ENCODE data around the gene PARP8. TPM values are rescaled to one million over a fixed set of nuclear protein-coding genes. Genes with fewer than 3 reads are reported as not detected.
"Not testable (repeated sequence)": the region's sequence is repeated elsewhere in the genome, so short reads cannot be mapped to it uniquely, and the experiment has no call there.

Gene PARP8
- total RNA-seq, 1 donor from 2014 or later: 3.8 TPM

DNA sequence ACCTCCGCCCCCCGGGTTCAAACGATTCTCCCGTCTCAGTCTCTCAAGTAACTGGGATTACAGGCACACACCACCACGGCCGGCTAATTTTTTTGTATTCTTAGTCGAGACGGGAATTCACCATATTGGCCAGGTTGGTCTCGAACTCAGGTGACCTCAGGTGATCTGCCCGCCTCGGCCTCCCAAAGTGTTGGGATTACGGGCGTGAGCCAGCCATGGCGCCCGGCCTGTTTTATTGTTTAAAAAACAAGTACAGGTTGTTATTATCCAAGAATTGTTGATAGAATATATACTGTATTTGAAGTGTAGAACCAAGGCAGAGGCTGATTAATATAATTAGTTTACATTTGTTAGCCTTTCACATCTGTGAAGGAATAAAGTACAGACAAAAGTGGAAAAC is 8.9 kb downstream of the PARP8 start:
- DNase-seq (ENCODE audit: low read depth): no peak

- not testable (repeated sequence) for DNase-seq (ENCODE audit: low read depth)
Observed at GRCh38 chr5:50679554-50679953, 13.1 kb downstream of the PARP8 start.

DNA sequence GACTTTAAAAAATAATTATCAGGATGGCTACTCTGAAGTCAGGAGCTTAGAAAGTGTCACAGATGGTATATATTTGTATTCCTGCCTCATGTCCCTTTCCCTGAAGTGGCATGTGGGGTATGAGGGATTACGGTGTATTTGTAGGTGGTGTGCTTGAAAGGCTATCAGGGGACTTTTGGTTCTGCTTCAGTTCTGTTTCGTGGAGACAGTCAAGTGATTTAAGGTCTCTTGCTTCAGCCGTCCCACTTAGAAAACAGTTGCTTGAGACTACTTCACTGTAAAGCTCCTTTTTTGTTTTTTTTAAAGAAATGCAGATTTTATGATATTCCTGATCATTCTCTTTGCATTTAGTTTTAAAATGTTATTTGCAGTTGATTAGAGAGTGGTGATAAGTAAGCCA is 18.3 kb downstream of the PARP8 start:
- no peak for DNase-seq (ENCODE audit: low read depth)

DNA sequence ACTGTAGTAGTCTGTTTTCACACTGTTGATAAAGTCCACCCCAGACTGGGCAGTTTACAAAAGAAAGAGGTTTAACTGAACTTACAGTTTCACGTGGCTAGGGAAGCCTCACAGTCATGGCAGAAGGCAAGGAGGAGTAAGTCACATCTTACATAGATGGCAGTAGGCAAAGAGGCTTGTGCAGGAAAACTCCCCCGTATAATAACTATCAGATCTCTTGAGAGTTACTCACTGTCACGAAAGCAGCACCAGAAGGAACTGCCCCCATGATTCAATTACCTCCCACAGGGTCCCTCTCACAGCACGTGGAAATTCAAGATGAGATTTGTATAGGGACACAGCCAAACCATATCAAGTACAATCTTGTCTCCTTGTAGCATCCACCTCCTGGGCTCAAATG is 21.1 kb downstream of the PARP8 start:
- DNase-seq (ENCODE audit: low read depth): no peak

GRCh38 chr5:50691399-50692016 is 25.1 kb downstream of the PARP8 start:
- DNase-seq (ENCODE audit: low read depth): no peak

DNA sequence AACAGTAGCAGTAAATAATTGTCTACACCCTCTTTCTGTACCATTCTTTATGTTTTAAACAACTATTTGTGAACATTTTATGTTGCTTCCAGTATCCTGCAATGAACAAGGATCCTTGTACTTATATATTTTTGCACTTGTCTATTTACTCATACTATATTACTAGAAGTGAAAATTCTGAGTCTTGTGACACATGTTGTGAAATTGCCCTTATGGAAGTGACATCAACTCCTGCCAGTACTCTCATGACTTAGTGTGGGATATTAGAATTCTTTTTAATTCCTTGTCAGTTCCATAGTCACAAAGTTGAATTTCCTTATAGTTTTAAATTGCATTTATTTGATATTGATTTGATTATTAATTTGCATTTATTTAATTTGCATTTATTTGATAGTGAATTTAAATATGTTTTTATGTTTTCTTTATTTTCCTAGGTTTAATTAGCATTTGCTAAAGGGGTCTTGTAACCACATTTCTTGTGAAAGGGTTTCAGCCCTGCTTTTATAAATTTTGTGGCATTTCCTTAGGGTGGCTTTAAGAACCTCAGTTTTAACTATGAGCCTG is 27.7 kb downstream of the PARP8 start:
- DNase-seq (ENCODE audit: low read depth): no peak

DNA sequence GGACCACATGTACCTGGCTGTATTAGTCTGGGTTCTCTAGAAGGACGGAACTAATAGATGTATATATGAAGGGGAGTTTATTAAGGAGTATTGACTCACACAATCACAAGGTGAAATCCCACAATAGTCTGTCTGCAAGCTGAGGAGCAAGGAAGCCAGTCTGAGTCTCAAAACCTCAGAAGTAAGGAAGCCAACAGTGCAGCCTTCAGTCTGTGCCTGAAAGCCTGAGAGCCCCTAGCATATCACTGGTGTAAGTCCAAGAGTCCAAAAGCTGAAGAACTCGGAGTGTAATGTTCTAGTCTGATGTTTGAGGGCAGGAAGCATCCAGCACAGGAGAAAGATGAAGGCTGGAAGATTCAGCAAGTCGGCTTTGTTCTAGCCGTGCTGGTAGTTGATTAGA is 28.2 kb downstream of the PARP8 start:
- not testable (repeated sequence) for DNase-seq (ENCODE audit: low read depth)

GRCh38 chr5:50697739-50698138 is 31.3 kb downstream of the PARP8 start:
- DNase-seq (ENCODE audit: low read depth): no peak

GRCh38 chr5:50699737-50700136 is 33.3 kb downstream of the PARP8 start:
- no peak for DNase-seq (ENCODE audit: low read depth)

GRCh38 chr5:50700706-50701105 is 34.3 kb downstream of the PARP8 start:
- DNase-seq (ENCODE audit: low read depth): no peak

- no peak for DNase-seq (ENCODE audit: low read depth)
Observed at GRCh38 chr5:50702615-50703366, 36.4 kb downstream of the PARP8 start.

DNA sequence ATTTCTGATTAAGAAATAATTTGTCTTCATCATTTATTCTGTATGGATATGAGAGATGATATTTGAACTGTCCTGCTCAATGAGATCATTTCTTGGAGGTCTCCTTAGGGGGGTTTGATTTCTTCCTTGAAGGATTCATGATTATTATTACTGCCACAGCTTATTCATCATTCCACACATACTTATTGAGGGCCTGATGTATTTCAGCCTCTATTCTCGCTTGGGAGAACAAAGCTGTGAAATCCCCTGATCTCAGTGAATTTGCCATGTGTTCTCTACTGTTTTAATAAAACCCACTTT is 36.9 kb downstream of the PARP8 start:
- DNase-seq (ENCODE audit: low read depth): no peak

GRCh38 chr5:50704730-50705129 is 38.3 kb downstream of the PARP8 start:
- no peak for DNase-seq (ENCODE audit: low read depth)

GRCh38 chr5:50709471-50709870 is 43.0 kb downstream of the PARP8 start:
- DNase-seq (ENCODE audit: low read depth): peak; percentile 10

- no peak for DNase-seq (ENCODE audit: low read depth)
Observed at GRCh38 chr5:50710838-50711237, 44.4 kb downstream of the PARP8 start.

GRCh38 chr5:50711280-50711679 is 44.8 kb downstream of the PARP8 start:
- DNase-seq (ENCODE audit: low read depth): peak; percentile 87

DNA sequence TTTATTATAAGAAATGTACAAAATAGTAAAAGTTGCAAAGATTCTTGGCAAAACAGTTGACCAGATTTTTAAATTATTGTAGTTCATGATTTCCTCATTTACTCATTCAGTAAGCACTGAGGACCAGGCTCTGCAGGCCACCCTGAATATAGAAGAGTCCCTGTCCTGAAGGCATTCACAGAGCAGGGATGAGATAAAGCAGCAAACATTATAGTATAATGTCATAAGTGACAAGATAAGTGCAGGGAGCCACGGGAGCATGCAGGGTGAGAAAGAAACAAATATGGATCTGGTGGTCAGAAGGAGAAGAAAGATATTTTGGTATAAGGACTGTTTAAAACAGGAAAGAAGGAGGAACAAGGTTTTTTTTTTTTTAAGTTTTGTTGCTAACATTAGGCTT is 46.0 kb downstream of the PARP8 start:
- DNase-seq (ENCODE audit: low read depth): no peak

GRCh38 chr5:50715001-50715400 is 48.6 kb downstream of the PARP8 start:
- DNase-seq (ENCODE audit: low read depth): no peak

DNA sequence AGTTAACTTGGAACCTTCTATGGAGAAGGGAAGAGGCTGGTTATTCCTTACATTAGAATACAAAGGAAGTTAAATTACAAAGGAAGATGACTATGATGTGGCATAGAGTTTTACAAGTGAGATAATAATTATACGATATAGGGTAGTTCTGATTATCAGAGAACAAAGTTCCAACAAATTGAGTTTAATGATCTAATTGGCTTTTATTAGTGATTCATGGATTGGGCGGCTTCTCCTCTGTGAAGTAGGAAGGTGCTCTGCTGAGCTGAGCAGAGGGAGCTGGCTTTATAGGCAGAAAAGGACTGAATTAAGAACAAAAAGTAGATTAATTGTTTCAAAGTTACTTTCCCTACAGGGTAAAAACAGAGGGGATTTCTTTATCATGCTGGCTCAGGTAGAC is 49.7 kb downstream of the PARP8 start:
- DNase-seq (ENCODE audit: low read depth): no peak

DNA sequence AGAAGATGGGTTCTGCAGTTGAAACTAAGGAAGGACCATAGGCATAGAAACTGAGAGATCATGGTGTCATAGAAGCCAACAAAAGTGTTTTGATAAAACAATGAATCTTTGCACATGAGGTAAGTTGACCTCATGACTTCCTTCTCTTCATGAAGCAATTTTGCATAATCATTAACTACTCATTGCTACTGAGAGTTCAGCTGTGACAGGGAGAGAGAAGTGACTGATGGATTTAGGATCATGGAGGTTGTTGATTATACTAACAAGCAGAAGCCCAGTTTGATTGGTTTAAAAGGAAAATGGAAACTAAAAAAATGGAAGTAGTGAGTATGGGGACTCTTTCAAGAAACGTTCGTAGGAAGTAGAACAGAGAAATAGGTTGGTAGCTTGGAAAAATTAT is 51.2 kb downstream of the PARP8 start:
- no peak for DNase-seq (ENCODE audit: low read depth)

GRCh38 chr5:50720061-50720710 is 53.7 kb downstream of the PARP8 start:
- no peak for DNase-seq (ENCODE audit: low read depth)

DNA sequence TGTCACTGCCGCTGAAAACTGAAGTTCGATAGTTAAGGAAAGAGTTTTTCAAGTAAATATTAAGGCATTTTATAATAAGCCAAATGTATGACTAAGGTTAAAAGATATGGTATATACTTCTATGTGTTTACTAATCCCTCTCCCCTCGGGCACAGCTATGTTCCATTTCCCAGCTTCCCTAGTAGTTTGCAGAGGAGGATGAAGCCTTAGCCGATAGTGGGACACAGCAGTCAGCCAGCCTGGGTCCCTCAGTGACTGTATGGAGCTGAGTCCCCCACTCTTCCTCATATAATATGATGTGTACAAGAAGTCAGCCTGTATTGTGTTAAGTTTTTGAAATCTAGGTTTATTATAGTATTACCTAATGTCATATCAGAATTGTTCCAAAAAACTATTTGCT is 55.8 kb downstream of the PARP8 start:
- no peak for DNase-seq (ENCODE audit: low read depth)

DNA sequence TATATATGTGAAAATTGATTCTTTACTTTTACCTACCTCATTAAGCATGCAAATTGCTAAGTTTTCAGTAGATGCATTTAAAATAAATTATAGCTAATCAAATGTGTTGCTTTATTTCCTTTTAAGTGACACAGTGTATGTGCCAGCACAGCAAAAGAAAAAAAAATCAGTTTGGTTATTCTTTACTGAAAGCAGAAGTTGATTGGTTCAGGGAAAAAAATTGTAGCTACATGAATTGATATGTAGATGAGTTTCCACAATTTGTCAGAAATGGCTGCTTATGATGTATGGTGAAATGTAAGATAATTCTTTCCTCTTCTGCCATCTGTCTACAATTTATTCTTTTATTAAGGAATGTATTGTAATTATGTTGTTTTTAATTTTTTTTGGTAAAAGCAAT is 57.8 kb downstream of the PARP8 start:
- no peak for DNase-seq (ENCODE audit: low read depth)
